GM19193 (cell line): ENCODE measurements around the gene UST.

Experiments
- POLR2A ChIP-seq: IDR thresholded peaks from 4 replicates; pipeline ENCODE4 v1.6.1; 2011; ENCODE audit not compliant: insufficient read depth, insufficient read length; ENCODE audit errors: extremely low read depth

The UST gene

DNA sequence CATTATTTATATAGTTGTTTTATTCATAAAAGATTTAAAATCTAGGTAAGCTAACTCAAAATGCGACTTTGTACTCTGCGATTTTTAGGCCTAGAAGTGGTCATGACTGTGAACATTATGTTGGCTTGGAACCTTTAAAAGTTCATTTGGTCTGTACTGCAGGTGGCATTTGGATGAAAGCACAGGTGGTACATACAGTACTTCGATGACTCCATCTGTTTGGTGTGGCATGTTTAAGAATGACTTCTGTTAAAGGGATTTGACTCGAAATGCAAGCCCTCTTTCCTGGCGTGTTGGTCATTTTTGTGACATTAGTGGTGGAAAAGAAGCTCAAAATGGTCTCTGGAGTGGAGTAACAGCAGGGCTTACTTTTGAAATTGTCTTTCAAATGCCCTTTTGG, 118.1 kb downstream of the UST start:
- no peak for TF ChIP-seq POLR2A

DNA sequence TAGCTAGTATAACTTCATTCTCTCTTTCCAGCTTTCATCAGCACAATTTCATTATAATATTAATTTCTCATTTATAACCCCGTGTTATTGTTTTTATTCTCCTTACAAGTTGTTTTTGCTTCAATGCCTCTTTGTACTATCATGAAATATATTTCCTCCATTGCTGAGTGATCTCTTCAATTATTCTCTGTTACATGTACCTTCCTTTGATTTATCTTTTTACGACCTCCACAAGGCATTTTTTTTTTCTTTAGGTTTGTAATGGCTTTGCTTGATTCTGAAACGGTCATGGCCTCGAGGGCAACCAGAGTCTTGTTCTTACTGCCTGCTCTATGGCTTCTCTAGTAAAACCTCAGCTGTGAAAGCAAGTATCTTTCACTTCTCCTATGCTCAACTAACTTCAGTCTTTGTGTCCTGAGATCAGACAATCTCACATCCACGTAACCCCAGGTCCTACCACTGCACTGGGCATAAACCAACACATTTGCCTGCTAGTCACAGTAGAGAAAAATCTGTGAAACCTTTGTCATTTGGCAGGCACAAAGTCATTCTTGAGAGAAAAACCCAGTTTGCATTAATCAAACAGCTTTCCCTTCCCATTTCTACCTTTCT, 119.9 kb downstream of the UST start:
- TF ChIP-seq POLR2A: no peak

DNA sequence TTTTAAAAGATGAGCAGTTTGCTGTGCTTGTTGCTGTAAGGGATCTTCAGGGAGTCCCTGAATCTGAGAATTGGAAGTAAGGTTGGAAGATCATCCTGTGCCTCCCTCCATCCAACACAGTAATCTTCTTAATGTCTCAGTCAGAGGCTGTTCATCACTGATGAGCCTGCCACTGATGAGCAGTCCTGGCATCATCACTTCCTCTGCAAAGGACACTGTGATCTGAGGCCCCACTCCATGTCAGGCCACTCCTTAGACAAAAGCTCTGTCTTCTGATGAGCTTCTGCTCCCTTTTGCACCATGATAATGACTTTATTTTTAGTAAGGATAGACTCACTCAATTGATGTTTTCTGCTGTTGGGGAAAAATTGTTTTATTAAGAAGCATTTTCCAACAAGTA, 121.0 kb downstream of the UST start:
- no peak for TF ChIP-seq POLR2A

DNA sequence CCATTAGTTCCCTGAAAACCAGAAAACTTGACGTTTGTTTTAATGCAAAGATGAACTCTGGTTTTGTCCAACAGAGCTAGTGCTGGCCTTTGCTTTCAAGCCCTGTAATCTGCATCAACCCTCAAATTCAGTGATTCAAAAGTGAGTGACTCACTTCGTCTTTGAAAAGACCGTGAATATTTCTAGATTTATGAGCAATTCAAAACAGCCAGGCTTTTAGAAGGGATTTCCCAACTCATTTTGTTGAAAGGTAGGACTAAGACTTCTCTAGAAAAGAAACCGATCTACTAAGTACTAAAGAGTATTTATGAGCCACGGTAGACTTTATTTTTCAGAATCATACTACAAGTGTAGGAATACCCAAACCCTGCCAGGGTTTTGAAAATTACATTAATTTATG, 121.5 kb downstream of the UST start:
- TF ChIP-seq POLR2A: no peak

DNA sequence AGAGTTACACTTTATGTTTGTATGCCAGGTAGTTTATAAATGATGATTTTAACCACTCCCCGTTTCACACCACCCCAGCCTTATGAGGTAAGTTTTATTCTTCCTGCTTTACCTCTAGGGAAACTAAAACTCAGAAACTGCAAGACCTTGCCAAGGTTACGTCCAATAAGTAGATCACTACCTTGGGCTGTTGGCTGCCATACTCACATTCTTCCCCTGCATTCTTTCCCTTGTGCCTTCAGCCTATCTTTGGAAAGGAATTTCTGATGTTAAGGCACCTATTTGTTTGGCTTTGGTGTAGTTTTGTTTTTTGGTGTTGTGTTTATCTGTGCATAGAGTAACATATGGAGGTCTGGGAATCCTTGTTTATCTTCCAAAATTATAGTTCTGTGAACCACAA, 122.1 kb downstream of the UST start:
- TF ChIP-seq POLR2A: no peak

DNA sequence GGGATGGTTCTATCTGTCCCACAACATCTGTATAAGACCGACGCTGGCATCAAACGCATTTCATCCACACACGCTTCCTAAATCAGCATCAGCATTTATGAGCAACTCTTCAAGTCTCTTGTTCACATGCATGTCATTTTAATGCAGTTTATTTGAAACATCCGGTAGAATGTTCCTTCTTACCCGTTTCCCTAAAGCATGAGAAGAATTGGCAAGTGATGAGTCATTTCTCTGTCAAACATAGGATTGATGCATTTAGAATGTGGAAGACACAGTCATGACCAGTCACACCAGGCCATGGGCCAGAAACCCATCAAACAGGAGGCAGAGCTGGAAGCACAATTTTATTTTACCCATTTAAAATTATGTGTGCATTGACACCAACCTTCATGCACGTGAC, 122.8 kb downstream of the UST start:
- TF ChIP-seq POLR2A: no peak

DNA sequence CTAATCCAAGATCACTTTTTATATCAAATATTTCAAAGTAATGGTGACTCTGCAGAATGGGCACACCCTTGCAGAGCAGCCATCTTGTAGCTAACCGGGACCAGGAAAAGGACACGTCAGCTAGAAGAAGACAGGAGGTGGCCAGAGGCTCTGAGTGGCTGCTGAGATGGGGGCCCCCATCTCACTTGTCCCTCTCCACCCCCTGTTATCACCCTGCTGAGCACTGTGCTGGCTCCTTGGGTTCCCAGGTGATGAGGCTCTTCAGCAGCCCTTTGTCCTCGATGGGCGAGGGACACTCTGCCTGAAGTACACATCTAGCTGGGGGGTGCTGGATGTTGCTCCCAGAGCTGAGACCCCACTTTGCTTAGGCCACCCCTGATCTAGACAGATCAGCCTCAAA, 126.3 kb downstream of the UST start:
- TF ChIP-seq POLR2A: no peak

DNA sequence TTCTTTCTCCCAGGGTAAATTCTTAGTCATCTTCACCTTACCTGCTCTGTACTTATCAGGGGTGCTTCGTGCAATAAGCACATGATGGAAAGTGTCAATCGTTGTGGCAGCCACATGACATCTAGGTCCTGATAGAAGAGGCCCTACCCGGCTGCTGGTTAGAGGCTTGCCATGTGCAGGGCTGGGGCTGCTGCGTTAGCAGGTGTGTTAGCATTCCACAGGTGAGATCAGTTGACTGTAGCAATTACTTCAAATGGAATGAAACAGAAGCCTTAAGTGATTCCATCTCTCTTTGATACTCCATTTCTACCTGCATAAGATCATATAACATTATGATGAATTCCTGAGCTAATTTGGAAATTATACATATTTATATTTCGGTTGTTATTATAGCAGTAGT, 127.0 kb downstream of the UST start:
- TF ChIP-seq POLR2A: no peak

DNA sequence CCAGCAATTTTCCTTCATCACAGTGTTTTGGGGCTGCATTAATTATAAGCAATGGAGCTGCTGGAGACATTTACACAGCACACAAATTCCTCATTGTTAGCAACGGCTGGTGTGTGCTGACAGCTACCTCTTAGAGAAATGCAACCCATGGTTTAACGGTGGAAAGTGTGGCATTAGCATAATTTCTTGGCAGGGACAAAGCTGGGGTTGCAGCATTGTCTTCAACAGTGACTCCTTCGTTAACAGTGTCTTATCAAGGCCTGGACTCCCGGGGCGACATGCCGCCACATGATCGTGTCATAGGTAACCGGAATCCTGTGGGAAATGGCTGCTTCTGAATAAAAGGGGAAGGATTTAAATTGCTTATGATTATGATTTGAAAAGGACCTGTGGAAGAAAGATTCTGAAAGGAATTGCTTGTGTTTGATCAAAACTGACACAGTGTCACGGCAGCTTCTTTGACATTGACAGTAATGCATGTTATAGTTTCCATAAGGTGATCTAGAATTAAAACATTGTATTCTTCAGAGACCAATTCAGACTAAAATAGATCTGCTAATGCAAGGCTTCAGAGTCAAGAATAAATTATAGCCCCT, 128.0 kb downstream of the UST start:
- no peak for TF ChIP-seq POLR2A

DNA sequence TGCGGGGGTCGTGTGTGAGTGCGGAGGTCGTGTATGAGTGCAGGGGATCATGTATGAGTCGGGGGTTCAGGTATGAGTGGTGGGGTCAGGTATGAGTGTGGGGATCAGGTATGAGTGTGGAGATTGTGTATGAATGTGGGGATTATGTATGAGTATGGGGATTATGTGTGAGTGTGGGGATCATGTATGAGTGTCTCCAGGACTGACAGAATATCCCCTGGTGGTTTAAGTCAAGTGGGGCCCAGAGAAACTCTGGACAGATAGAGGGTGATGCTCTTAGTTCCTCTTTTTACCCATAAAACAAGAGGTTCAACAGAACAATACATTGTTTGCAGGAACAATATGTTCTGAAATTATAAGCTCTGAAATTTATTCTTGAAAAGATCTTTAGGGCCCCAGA, 131.9 kb downstream of the UST start:
- no peak for TF ChIP-seq POLR2A

DNA sequence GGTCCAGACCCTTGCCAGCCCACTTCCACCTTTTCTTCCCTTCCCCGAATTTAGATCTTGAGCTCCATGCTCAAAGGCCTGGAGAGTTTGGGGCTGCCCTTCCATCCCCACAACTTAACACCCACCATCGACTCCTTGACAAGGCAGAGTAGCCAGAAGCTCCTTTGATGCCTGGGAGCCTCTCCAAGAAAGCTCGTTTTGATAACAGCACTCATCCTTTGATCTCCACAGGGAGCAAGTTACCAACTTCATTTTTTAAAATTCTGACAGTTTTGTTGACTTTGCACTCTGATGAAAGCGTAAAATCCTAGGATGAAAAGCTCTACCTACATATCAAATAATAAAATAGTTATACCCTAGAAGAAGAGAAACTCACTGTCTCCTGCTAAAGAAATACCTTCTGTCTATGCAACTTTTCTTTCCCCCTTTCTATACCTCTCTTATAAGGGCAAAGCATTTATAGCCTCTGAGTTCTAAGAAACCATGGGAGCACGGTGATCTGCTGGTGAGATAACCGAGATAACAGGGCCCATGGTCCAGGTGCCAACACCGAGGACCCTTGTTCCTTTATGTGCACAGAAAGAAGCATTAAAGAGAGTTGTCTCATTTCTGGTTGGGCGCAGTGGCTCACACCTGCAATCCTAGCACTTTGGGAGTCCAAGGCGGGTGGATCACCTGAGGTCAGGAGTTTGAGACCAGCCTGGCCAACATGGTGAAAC, 134.9 kb downstream of the UST start:
- TF ChIP-seq POLR2A: no peak

DNA sequence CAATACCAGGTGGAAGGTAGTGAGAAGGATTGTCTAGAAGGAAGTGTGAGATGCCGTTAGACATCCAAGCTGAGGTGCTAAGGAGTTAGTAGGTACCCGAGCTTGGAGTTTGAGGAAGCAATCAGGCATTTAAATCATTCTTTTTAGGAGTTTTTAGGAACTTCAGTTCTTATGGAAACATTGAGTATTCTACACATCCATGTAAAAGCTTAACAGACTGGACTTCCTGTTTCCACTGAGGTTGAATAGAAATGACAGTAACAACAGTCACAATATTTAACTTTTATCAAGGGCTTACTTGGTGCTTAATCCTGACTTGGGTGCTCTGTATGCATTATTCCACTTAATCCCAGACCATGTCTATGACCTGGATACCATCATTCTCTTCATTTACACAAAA, 136.4 kb downstream of the UST start:
- TF ChIP-seq POLR2A: no peak

DNA sequence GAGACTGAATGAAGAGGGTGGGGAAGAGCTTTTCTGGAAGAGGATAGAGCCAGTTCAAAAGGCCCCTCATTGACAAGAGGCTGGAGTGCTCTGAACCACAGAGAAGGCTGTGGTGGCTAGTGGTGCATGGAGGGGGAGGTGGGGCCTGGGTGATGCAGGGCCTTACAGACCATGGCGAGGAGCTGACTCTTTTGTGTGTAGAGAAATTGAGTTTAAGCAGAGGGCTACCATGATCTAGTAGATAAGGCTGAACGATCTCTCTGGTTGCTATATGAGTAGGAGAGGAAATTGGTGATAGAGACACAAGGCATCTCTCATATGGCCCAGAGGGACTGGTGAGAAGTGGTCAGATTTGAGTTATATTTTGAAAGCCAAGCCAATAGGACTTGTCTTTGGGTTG, 137.6 kb downstream of the UST start:
- TF ChIP-seq POLR2A: no peak

DNA sequence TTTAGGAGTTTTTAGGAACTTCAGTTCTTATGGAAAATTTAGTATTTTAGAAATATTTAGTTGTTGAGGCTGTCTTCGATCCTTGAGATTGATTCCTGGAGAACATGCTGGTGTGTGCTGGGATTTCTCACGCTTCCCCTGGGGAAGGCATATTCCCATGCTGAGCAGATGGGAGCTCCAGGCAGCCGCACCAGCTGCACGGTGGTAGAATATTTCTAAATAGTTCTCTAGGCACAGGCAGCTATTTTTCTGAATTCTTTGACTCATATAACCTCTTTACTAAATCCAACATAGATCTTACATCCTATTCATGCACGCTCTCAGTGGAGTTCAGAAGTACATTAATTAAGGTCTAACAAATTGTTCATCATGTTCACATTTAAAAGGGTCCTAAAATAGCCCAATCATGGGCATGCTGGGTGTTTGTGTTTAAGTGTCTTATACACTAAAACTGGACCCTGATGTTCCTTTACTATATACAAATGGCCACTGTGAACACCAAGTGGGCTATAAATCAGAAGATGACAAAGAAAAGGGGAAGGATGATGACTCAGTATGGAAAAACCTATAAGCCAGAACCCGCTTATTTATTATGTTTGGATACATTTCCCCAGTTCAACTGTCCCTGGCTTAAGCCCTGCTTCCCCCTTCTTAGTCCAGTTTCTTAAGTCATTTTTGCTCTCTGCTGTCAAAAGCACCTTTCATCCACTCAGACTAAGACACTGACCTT, 138.5 kb downstream of the UST start:
- no peak for TF ChIP-seq POLR2A

DNA sequence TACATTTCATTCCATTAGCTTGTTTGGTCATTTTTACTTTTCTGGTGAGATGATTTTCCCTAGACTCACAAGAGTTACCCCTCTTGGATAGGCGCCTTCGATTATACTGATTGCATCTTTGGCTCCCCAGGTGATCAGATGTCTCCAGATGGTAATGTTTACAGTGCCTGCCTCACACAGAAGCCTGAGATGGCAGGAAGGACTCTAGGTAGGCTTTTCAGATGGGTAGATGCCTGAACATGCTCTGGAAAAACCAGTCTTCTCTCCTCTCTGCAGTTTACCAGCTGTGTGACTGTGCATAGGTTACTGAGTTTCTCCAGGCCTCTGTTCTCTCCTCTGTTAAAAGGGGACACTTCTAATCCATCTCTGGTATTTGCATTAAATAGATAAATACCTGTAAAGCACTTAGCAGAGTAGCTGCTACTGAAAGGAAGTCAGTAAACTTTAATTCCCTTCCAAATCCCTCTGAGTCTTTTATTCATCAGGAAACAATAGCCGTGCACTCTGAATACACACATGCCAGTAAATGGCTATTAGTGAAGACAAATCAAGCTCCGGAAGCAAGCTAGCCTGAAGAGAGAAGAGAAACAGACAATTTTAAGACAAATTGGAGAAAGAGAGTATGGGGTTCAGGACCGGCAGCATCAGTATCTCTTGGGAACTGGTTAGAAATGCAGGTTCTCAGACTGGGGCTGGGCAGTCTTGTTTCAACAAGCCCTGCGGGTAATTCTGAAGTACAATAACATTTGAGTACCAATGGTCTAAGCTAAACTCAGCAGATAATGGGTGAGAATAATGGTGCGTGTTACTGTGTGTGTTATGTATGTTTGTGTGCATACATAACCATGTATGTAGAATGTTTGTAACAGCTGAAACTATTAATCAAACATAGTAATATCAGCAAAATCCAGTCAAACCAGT, 139.4 kb downstream of the UST start:
- no peak for TF ChIP-seq POLR2A
